Trophoblast cell (in vitro differentiated cells and primary cell): ENCODE results near the gene TCEAL1.
"Not testable (repeated sequence)": the region's sequence is repeated elsewhere in the genome, so short reads cannot be mapped to it uniquely, and the experiment has no call there.

ENCODE experiments used
- DNase-seq, 2 donors: peaks; one replicate each; pipeline ENCODE4 v3.0.0-alpha.2; 2016
- H2AFZ ChIP-seq: 2 replicates; pipeline ENCODE4 v1.6.1; 2013; ENCODE audit warnings: low read length, moderate library complexity, mild to moderate bottlenecking; ENCODE audit not compliant: insufficient read depth, poor library complexity
- H2AK5ac ChIP-seq: 2 replicates; pipeline ENCODE4 v1.6.1; 2013; ENCODE audit warnings: mild to moderate bottlenecking, low read length
- H2BK120ac ChIP-seq: 2 replicates; pipeline ENCODE4 v1.6.1; 2013; ENCODE audit warnings: low read length, mild to moderate bottlenecking, moderate library complexity; ENCODE audit not compliant: insufficient read depth, poor library complexity
- H2BK12ac ChIP-seq: 2 replicates; pipeline ENCODE4 v1.6.1; 2013; ENCODE audit warnings: mild to moderate bottlenecking, low read length, moderate library complexity
- H2BK5ac ChIP-seq: 2 replicates; pipeline ENCODE4 v1.6.1; 2013; ENCODE audit warnings: low read length, low read depth, moderate library complexity, mild to moderate bottlenecking; ENCODE audit not compliant: poor library complexity
- H3K14ac ChIP-seq: 2 replicates; pipeline ENCODE4 v1.6.1; 2013; ENCODE audit warnings: mild to moderate bottlenecking, low read length
- H3K18ac ChIP-seq: 2 replicates; pipeline ENCODE4 v1.6.1; 2013; ENCODE audit warnings: mild to moderate bottlenecking, low read length
- H3K23ac ChIP-seq: 2 replicates; pipeline ENCODE4 v1.6.1; 2013; ENCODE audit warnings: low read length
- H3K27ac ChIP-seq: 2 replicates; pipeline ENCODE4 v1.5.1; 2013; ENCODE audit warnings: low read depth, mild to moderate bottlenecking, inconsistent platforms, low read length, moderate library complexity
- H3K27me3 ChIP-seq: 2 replicates; pipeline ENCODE4 v1.6.1; 2013; ENCODE audit warnings: inconsistent platforms, mild to moderate bottlenecking, low read length, moderate library complexity; ENCODE audit not compliant: insufficient read depth
- H3K36me3 ChIP-seq, 2 experiments: 1 replicate in 1 of 2; 2 replicates in 1 of 2; pipeline ENCODE4 v1.6.1; 2013; ENCODE audit warnings: low read length in 2 of 2, mild to moderate bottlenecking in 2 of 2, moderate library complexity in 1 of 2; ENCODE audit not compliant: insufficient read depth in 2 of 2, control insufficient read depth in 1 of 2
- H3K4ac ChIP-seq: 2 replicates; pipeline ENCODE4 v1.6.1; 2013; ENCODE audit warnings: low read depth, mild to moderate bottlenecking, low read length, moderate library complexity
- H3K4me1 ChIP-seq, 2 experiments: 1 replicate in 1 of 2; 2 replicates in 1 of 2; pipeline ENCODE4 v1.6.1; 2013; ENCODE audit warnings: low read length in 2 of 2, mild to moderate bottlenecking in 2 of 2, moderate library complexity in 1 of 2; ENCODE audit not compliant: insufficient read depth in 2 of 2, control insufficient read depth in 1 of 2
- H3K4me2 ChIP-seq: 2 replicates; pipeline ENCODE4 v1.6.1; 2013; ENCODE audit warnings: inconsistent platforms, mild to moderate bottlenecking, low read length, moderate library complexity
- H3K4me3 ChIP-seq: 2 replicates; pipeline ENCODE4 v1.5.1; 2013; ENCODE audit warnings: mild to moderate bottlenecking, low read depth, low read length, inconsistent platforms
- H3K79me1 ChIP-seq: one replicate; pipeline ENCODE4 v1.6.1; 2013; ENCODE audit warnings: low read length
- H3K79me2 ChIP-seq: 2 replicates; pipeline ENCODE4 v1.6.1; 2013; ENCODE audit warnings: low read length, mild to moderate bottlenecking; ENCODE audit not compliant: control insufficient read depth, insufficient read depth, poor library complexity
- H3K9ac ChIP-seq: 2 replicates; pipeline ENCODE4 v1.6.1; 2013; ENCODE audit warnings: mild to moderate bottlenecking, low read length
- H3K9me3 ChIP-seq: 2 replicates; pipeline ENCODE4 v1.6.1; 2013; ENCODE audit warnings: low read depth, mild to moderate bottlenecking, control low read depth, inconsistent platforms, low read length; ENCODE audit not compliant: insufficient read depth
- H4K12ac ChIP-seq: 2 replicates; pipeline ENCODE4 v1.6.1; 2013; ENCODE audit warnings: low read depth, mild to moderate bottlenecking, low read length, moderate library complexity
- H4K8ac ChIP-seq: 2 replicates; pipeline ENCODE4 v1.6.1; 2013; ENCODE audit warnings: low read depth, mild to moderate bottlenecking, low read length, moderate library complexity
- H4K91ac ChIP-seq: one replicate; pipeline ENCODE4 v1.6.1; 2013; ENCODE audit warnings: low read depth, mild to moderate bottlenecking, low read length, moderate library complexity
- WGBS: extraction: QIAGEN DNeasy Blood & Tissue Kit; methylation state at CpG from one replicate; pipeline ENCODE4 v1.1.7; 2013; ENCODE audit warnings: missing lambda C conversion rate; ENCODE audit not compliant: insufficient read length, insufficient coverage; ENCODE audit errors: extremely low coverage; 5-methylcytosine and 5-hydroxymethylcytosine counted together

Gene TCEAL1

GRCh38 chrX:103586659-103587058 lies 42.1 kb upstream of the TCEAL1 start:
- H3K14ac ChIP-seq = no peak overlapping the region
- H3K4ac ChIP-seq = no peak overlapping the region
- peaks cover 2 to 3% of the 10 kb centered on the region in 2 experiments for H3K36me3 ChIP-seq
- no peak overlapping the region for H4K91ac ChIP-seq
- H3K27me3 ChIP-seq = no peaks in the 10 kb centered on the region
- H3K9me3 ChIP-seq = no peaks in the 10 kb centered on the region
- no peak overlapping the region for H3K4me3 ChIP-seq
- DNase-seq = no peak
- H2AFZ ChIP-seq = no peak overlapping the region
- no CpG with 5 or more reads among the region's 4 CpGs for WGBS
- H3K79me2 ChIP-seq = peaks cover 5% of the 10 kb centered on the region
- H2BK12ac ChIP-seq = no peak overlapping the region
- no peak overlapping the region for H4K12ac ChIP-seq
- no peak overlapping the region for H3K9ac ChIP-seq
- no peaks in the 10 kb centered on the region for H3K4me1 ChIP-seq
- H2BK120ac ChIP-seq = no peak overlapping the region
- no peak overlapping the region for H3K23ac ChIP-seq
- H2BK5ac ChIP-seq = no peak overlapping the region
- H3K79me1 ChIP-seq = no peaks in the 10 kb centered on the region
- H4K8ac ChIP-seq = no peak overlapping the region
- H3K27ac ChIP-seq = no peak overlapping the region
- peak overlapping the region; percentile 75 for H3K4me2 ChIP-seq
- H2AK5ac ChIP-seq = no peak overlapping the region
- no peak overlapping the region for H3K18ac ChIP-seq

DNA sequence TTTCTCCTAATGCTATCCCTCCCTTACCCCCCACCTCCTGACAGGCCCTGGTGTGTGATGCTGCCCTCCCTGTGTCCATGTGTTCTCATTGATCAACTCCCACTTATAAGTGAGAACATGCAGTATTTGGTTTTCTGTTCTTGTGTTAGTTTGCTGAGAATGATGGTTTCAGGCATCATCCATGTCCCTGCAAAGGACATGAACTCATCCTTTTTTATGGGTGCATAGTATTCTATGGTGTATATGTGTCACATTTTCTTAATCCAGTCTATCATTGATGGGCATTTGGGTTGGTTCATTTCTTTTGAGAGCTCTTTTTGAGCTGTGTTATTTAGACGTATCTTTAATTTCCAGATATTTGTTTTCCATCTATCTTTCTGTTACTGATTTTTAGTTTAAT lies 36.5 kb upstream of the TCEAL1 start:
- not testable (repeated sequence) for H2AFZ ChIP-seq, H3K14ac ChIP-seq, DNase-seq, H4K8ac ChIP-seq, H3K9me3 ChIP-seq, H2BK12ac ChIP-seq, H3K18ac ChIP-seq, H2AK5ac ChIP-seq, H3K36me3 ChIP-seq, H3K27me3 ChIP-seq, H3K9ac ChIP-seq, H3K4ac ChIP-seq, H2BK120ac ChIP-seq, H3K4me3 ChIP-seq, H4K91ac ChIP-seq, H4K12ac ChIP-seq, H3K27ac ChIP-seq, H3K4me2 ChIP-seq, H2BK5ac ChIP-seq, H3K79me1 ChIP-seq, H3K4me1 ChIP-seq, H3K23ac ChIP-seq, H3K79me2 ChIP-seq
- WGBS = no CpG with 5 or more reads among the region's 1 CpG

DNA sequence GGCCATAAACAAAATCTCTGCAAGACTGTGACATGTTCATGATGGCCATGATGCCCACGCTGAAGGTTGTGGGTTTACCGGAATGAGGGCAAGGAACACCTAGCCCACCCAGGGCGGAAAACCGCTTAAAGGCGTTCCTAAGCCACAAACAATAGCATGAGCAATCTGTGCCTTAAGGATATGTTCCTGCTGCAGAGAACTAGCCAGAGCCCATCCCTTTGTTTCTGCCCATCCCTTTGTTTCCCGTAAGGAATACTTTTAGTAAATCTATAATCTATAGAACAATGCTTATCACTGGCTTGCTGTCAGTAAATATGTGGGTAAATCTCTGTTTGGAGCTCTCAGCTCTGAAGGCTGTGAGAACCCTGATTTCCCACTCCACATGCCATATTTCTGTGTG lies 33.6 kb upstream of the TCEAL1 start:
- not testable (repeated sequence) for H2AFZ ChIP-seq, H4K12ac ChIP-seq, H4K91ac ChIP-seq, H3K79me2 ChIP-seq, H3K23ac ChIP-seq, H3K4me2 ChIP-seq, H3K18ac ChIP-seq, H3K36me3 ChIP-seq, H2BK120ac ChIP-seq, H2AK5ac ChIP-seq, H4K8ac ChIP-seq, H3K27ac ChIP-seq, H3K9ac ChIP-seq, H3K4ac ChIP-seq, H3K9me3 ChIP-seq, H2BK12ac ChIP-seq, H3K14ac ChIP-seq, H3K4me1 ChIP-seq, DNase-seq, H2BK5ac ChIP-seq, H3K4me3 ChIP-seq, H3K27me3 ChIP-seq, H3K79me1 ChIP-seq
- WGBS = no CpG with 5 or more reads among the region's 6 CpGs

DNA sequence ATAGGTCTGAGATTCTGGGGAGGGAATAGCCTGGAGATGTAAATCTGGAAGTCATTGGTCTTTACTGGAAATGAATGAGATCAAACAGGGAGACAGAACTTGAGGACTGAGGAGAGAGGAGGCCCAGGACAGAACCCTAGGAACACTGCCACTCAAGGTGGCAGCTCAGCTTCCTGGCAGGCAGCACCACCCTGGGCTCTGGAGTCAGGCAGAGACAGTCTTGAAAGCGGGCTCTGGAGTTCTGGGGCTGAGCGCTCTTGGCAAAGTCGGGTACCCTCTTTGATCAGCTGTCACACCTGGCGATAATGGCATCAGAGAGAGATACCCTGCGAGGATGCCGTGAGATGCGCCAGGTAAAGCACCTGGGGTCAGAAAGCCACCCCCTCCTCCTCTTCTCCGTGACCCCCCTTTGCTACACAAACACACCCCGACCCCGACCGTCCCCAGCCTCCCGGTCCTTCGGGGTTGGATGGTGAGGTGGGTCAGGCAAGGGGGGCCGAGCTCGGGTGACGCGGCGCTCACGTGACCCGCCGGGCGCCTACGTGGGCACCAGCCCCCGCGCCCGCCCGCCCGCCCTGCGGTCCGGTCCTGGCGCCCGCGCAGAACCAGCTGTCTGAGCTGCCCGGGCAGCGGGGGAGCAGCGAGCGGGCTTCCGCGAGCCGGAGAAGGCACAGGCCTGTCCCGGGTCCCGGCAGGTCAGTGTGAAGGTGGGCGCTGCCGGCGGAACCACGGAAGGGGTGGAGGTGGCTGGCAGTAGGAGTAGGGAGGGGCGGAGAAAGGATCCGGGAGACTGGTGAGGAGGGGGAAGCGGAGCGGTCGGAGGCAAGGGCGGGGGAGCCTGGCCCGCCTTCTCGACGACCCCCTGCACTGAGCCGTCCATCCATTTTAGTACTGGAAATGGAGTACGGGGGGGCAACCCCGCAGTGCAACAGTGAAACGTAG lies 21.1 kb upstream of the TCEAL1 start, which contains the start of gene TCEAL3:
TCEAL3 (plus strand) TSS at position 600 of the 942 bp plus-strand sequence. CDS start 1,102 bp downstream, outside the sequence.
- Histone ChIP-seq H3K4me1 (peaks cover 0 to 1% of the 10 kb centered on the region in 2 experiments), H3K27me3 (no peaks in the 10 kb centered on the region), H2BK5ac (no peak within 1 kb of the TSS), H3K27ac (no peak within 1 kb of the TSS), H2AK5ac (no peak within 1 kb of the TSS), H3K4me3 (peak within 1 kb of the TSS; percentile 82), H3K79me1 (peaks cover 4% of the 10 kb centered on the region), H4K91ac (peak within 1 kb of the TSS; percentile 0), H3K9me3 (no peaks in the 10 kb centered on the region), H2BK120ac (peak within 1 kb of the TSS; percentile 77), H3K4me2 (peak within 1 kb of the TSS; percentile 85), H3K4ac (no peak within 1 kb of the TSS), H3K23ac (no peak within 1 kb of the TSS), H2AFZ (peak within 1 kb of the TSS; percentile 60), H4K8ac (peak within 1 kb of the TSS; percentile 77), H3K9ac (peak within 1 kb of the TSS; percentile 78), H3K36me3 (no peaks in the 10 kb centered on the region), H3K14ac (peak within 1 kb of the TSS; percentile 70), H2BK12ac (no peak within 1 kb of the TSS), H3K18ac (peak within 1 kb of the TSS; percentile 84), H4K12ac (peak within 1 kb of the TSS; percentile 77), H3K79me2 (peaks cover 1% of the 10 kb centered on the region)
- WGBS = no CpG with 5 or more reads among the region's 59 CpGs
- no peak for DNase-seq
